NCI-H2227 (cell line): ENCODE data around the gene RABL2A.
"Not testable (repeated sequence)": the region's sequence is repeated elsewhere in the genome, so short reads cannot be mapped to it uniquely, and the experiment has no call there.

Experiments used
- DNase-seq: peaks from one replicate; lab custom pipeline; 2025; ENCODE audit not compliant: unreplicated experiment; lab: John Stamatoyannopoulos, UW

RABL2A gene

DNA sequence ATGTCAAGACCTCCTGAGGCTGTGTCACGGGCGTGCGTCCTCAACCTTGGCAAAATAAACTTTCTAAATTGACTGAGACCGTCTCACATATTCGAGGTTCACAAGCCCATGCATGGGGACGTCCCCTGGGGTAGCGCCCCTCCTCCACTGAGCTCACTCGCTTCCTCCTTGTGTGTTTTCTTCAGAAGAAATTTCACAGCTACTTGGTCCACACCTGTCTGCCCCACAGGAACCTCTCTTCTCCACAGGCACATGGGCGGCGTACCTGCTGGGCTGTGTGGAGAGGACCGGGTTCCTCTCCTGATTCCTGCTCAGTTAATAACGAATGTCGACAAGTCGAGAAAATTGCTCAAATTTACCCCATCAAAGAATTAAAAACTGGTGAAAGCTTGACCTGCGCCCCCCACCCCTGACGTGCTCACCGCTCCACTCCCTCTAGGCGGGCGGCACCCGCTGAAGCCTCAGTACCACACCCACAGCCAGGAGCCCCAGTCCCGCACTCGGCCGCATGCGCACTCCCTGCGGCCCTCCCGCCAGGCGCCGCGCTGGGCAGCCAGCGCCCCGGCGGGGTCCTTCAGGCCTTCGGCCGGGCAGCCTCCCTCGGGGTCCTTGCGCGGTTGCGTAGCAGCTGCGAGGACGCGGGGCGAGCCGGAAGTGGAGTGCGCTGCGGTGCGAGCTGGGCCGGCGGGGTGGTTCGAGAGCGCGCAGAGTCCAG, at the start of gene RABL2A:
Gene RABL2A, plus strand, starts transcription at position 651 of the 715 bp plus-strand sequence. CDS start 1,341 bp downstream, outside the sequence.
- not testable (repeated sequence) for DNase-seq

DNA sequence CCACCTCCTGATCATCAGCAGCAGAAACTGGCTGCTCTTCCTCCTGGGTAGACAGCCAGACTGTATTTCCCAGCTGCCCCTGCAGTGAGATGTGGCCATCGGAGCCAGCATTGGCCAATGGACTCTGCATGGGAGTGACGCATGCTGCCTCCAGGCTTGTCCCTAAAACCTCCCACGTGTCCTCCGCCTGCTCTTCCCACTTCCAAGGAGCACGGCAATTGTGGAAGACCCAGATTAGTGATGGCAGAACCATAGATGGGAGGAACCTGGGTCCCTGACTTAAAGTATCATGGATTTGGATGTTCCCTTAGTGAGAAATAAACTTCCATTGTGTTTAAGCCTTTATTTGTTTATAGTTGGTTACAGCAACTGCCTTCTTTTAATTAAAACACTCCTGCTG, 48.6 kb upstream of the RABL2A start:
- DNase-seq, result not testable (repeated sequence)

- not testable (repeated sequence) for DNase-seq
Observed at GRCh38 chr2:113582473-113582872, 44.6 kb upstream of the RABL2A start.

DNA sequence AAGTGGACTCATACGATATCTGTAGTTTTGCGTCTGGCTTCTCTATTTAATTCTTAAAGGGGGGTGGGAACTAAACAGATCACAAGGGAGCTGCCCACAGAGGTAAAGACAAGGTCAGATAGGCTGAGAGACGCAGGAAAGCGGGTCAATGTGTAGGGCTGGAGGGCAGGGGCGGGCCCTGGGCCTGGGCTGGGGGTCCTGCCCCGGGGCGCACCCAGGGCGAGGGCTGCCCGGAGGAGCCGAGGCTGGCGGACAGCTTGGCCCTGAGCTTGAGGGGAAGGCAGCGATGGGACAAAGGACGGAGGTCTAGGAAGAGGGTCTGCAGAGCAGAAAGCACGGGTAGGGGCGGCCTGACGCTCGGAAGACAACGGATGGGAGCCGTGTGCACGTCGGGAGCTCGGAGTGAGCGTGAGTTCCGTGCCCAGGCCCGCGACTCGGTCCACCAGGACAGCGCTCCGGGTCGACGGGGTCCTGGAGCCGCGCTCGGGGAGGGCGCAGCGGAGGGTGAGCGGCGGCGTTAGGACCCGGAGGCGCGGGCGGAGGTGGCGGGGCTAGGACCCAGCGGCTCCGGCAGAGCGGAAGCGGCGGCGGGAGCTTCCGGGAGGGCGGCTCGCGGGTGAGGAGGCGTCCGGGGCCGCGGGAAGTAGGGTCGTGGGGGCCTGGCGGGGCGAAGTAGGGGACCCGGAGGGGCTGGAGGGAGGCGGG, 43.4 kb upstream of the RABL2A start:
- DNase-seq, result not testable (repeated sequence)

GRCh38 chr2:113584311-113585092, 42.6 kb upstream of the RABL2A start:
- not testable (repeated sequence) for DNase-seq

DNA sequence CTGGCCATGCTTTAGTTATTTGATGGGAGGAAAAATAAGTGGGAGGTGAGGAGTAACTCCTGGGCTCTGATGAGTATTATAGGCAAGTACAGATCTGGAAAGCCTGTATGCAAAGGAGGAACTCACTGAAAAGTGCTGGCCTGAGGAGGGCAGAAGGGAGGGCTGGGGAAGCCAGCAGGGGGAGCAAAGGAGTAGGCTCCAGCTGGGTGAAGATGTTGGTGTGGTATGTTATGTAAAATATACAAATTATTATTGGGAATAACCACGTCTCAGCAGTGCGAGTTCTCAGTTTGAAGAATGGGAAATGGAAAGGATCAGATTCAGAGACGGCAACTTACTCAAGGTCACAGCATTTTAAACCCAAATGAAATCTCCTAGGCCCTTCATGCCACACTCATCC, 39.9 kb upstream of the RABL2A start:
- not testable (repeated sequence) for DNase-seq

DNA sequence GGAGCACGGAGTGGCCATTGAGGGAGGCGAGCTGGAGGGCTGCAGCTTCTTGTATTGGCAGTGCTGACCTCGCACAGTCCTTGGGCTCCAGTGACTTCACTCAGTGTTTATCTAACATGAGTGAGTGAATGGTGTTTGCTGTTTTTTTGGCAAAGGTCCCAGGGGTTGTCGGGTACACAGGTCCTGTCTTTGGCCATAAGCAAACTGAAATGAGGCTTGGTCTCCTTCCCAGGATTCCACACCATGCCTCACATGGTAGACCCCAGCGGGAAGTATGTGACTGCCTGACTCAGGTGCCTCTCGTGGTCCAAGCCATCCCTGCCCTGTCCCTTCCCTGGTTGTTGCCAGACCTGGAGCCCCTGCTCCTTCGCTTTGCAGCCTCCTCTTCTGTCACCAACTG, 37.5 kb upstream of the RABL2A start:
- DNase-seq, result not testable (repeated sequence)

DNA sequence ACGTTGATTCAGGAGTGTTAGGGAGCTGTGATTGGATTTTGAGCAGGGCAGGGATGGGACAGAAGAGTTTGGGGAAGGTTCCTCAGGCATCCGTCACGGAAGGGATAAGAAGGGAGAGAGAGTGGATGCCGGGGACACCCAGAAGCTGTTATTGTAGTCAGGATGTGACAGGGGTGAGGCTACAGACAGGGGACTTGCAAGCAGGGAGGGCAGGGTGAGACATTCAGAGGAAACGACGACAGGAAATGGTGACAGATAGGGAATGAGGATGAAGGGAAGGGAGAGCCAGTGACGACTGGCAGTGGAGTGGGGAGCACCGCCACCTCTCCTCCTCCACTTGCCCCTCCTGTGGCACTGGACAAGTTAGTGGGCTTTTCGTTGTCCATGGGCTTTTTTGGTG, 35.1 kb upstream of the RABL2A start:
- DNase-seq, result not testable (repeated sequence)

- not testable (repeated sequence) for DNase-seq
Observed at GRCh38 chr2:113593280-113593679, 33.8 kb upstream of the RABL2A start.

GRCh38 chr2:113595725-113596124, 31.3 kb upstream of the RABL2A start:
- DNase-seq, result not testable (repeated sequence)

DNA sequence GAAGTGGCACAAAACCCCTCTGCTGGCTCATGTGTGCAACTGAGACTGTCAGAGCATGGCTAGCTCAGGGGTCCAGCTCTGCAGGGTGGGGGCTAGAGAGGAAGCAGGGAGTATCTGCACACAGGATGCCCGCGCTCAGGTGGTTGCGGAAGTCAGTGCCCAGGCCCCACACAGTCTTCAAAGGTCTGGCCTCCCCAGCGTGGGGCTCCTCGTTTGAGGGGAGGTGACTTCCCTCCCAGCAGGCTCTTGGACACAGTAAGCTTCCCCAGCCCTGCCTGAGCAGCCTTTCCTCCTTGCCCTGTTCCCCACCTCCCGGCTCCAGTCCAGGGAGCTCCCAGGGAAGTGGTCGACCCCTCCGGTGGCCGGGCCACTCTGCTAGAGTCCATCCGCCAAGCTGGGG, 29.9 kb upstream of the RABL2A start:
- DNase-seq, result not testable (repeated sequence)

GRCh38 chr2:113597572-113597971, 29.5 kb upstream of the RABL2A start:
- DNase-seq, result not testable (repeated sequence)

DNA sequence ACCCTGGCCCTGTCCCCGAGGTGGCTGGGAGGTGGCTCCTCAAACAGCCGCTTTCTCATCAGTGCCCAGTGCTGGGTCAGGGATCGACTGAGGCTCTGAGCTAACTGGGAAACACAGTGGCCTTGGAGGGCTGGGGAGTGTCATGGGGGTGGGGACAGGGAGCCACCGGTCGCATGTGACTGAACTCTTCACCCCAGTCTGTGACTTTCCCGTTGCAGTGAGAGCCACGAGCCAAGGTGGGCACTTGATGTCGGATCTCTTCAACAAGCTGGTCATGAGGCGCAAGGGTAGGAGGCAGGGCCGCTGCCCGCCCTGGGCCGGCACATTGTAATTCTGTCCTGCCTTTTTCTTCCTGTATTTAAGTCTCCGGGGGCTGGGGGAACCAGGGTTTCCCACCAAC, 28.9 kb upstream of the RABL2A start:
- not testable (repeated sequence) for DNase-seq

DNA sequence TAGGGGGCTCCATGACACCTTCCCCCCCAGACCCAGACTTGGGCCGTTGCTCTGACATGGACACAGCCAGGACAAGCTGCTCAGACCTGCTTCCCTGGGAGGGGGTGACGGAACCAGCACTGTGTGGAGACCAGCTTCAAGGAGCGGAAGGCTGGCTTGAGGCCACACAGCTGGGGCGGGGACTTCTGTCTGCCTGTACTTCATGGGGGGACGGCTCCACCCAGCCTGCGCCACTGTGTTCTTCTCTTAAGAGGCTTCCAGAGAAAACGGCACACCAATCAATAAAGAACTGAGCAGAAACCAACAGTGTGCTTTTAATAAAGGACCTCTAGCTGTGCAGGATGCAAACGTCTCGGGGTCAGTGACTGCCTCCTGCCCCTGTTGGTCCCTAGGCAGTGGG, 28.3 kb upstream of the RABL2A start:
- not testable (repeated sequence) for DNase-seq

GRCh38 chr2:113599208-113599607, 27.9 kb upstream of the RABL2A start:
- not testable (repeated sequence) for DNase-seq

GRCh38 chr2:113602040-113602769, 24.9 kb upstream of the RABL2A start:
- not testable (repeated sequence) for DNase-seq

DNA sequence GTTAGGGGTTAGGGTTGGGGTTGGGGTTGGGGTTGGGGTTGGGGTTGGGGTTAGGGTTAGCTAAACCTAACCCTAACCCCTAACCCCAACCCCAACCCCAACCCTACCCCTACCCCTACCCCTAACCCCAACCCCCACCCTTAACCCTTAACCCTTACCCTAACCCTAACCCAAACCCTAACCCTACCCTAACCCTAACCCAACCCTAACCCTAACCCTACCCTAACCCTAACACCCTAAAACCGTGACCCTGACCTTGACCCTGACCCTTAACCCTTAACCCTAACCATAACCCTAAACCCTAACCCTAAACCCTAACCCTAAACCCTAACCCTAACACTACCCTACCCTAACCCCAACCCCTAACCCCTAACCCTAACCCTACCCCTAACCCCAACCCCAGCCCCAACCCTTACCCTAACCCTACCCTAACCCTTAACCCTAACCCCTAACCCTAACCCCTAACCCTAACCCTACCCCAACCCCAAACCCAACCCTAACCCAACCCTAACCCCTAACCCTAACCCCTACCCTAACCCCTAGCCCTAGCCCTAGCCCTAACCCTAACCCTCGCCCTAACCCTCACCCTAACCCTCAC, 24.1 kb upstream of the RABL2A start:
- no peak for DNase-seq

DNA sequence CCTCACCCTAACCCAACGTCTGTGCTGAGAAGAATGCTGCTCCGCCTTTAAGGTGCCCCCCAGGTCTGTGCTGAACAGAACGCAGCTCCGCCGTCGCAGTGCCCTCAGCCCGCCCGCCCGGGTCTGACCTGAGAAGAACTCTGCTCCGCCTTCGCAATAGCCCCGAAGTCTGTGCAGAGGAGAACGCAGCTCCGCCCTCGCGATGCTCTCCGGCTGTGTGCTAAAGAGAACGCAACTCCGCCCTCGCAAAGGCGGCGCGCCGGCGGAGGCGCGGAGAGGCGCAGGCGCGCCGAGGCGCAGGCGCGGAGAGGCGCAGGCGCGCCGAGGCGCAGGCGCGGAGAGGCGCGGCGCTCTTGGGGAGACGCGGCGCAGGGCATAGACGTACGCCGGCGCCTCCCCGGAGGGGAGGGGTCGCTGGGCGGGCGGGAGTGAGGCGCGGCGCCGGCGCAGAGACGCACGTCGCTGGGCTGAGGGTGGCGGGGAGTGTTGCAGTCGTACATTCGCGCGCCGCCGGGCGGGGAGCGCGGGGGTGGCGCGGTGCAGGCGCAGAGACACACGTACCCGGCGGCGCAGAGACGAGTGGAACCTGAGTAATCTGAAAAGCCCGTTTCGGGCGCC, 23.5 kb upstream of the RABL2A start:
- DNase-seq, result not testable (repeated sequence)

DNA sequence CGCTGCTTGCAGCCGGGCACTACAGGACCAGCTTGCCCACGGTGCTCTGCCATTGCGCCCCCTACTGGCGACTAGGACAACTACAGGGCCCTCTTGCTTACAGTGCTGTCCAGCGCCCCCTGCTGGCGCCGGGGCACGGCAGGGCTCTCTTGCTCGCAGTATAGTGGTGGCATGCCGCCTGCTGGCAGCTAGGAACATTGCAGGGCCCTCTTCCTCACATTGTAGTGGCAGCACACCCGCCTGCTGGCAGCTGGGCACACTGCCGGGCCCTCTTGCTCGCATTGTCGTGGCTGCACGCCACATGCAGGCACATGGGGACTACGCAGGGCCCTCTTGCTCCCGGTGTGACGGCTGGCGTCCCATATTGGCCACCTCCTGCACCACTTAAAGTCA, 23.0 kb upstream of the RABL2A start:
- DNase-seq, result not testable (repeated sequence)

DNA sequence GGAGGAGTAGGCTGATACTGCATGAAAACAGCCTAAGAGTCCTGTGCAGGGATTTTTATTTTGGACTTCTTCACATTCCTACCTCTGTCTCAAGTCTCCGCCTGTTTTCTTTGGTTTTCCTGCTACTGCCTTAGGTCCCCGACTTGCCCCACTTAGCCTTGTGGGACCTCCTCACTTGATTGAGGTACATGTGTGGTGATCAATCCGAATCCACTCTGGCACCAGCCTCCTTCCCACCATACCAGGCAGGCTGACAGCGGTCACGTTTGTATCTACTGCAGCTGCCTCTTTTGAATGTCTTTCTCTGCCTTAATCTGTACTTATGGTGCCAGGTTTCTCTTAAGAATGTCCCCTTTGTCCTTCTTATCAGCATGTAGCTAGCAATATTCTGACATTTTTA, 22.4 kb upstream of the RABL2A start:
- DNase-seq, result not testable (repeated sequence)
